Small intestine (tissue), 7 donors: Measurements from ENCODE around the gene ATP8A2. TPM values are rescaled to one million over a fixed set of nuclear protein-coding genes. Genes with fewer than 3 reads are reported as not detected.
A peak's percentile ranks its signal among the peaks of the same experiment; 100 is the strongest.
"Not testable (repeated sequence)": the region's sequence is repeated elsewhere in the genome, so short reads cannot be mapped to it uniquely, and the experiment has no call there.

Experiments
- DNase-seq, 2 donors: peaks; one replicate each; pipeline versions ENCODE4 v3.0.0 to v3.0.0-alpha.2; 2013
- FAIRE-seq: peaks from 2 replicates; lab custom pipeline; 2012; peaks lifted over from hg19 to GRCh38; lab: Jason Lieb, UNC
- H3K27ac ChIP-seq, 3 donors: one replicate each; pipeline ENCODE4 v1.5.1; 2013; ENCODE audit warnings: low read length in 2 of 3, mild to moderate bottlenecking in 2 of 3, control low read depth in 1 of 3, inconsistent platforms in 1 of 3, low read depth in 1 of 3, moderate library complexity in 1 of 3
- H3K27me3 ChIP-seq, 3 donors: one replicate each; pipeline ENCODE4 v1.6.1; 2013; ENCODE audit warnings: low read length in 3 of 3, inconsistent platforms in 1 of 3; ENCODE audit not compliant: control insufficient read depth in 3 of 3, insufficient read depth in 3 of 3
- H3K36me3 ChIP-seq, 3 donors: one replicate each; pipeline ENCODE4 v1.6.1; 2013; ENCODE audit warnings: low read length in 3 of 3, inconsistent platforms in 1 of 3, low read depth in 1 of 3, mild to moderate bottlenecking in 1 of 3, moderate library complexity in 1 of 3; ENCODE audit not compliant: control insufficient read depth in 3 of 3, insufficient read depth in 2 of 3
- H3K4me1 ChIP-seq, 3 donors: one replicate each; pipeline ENCODE4 v1.6.1; 2013; ENCODE audit warnings: low read length in 2 of 3, inconsistent platforms in 1 of 3, low read depth in 1 of 3, mild to moderate bottlenecking in 1 of 3, moderate library complexity in 1 of 3; ENCODE audit not compliant: control insufficient read depth in 3 of 3, insufficient read depth in 2 of 3
- H3K4me3 ChIP-seq, 3 donors: one replicate each; pipeline ENCODE4 v1.5.1; 2013; ENCODE audit warnings: low read length in 3 of 3, control low read depth in 1 of 3, inconsistent platforms in 1 of 3, low read depth in 1 of 3, mild to moderate bottlenecking in 1 of 3, moderate library complexity in 1 of 3
- H3K9me3 ChIP-seq, 2 donors: one replicate each; pipeline ENCODE4 v1.6.1; 2013; ENCODE audit warnings: low read depth in 1 of 2, low read length in 1 of 2; ENCODE audit not compliant: control insufficient read depth in 2 of 2, insufficient read depth in 1 of 2
- WGBS, 3 donors: extraction: QIAGEN DNeasy Blood & Tissue Kit; methylation state at CpG; one replicate each; pipeline ENCODE4 v1.1.7; 2013; 5-methylcytosine and 5-hydroxymethylcytosine counted together
- polyA plus RNA-seq, 4 donors: library from polyadenylated mRNA; stranded (reverse) in 3 of 4; unstranded in 1 of 4; fragments of 200-250 nt in 3 of 4; fragments of 120-200 nt in 1 of 4; gene quantifications; one replicate each; pipeline versions ENCODE4 v1.2.1 to v1.2.3, GENCODE V29; 2013
- donor health status: healthy with polysubstance abuse.
- donor health status: control.
- donor health status: control.
- donor health status: Bipolar disorder and iron deficiency.
- donor health status: healthy.

ATP8A2 gene
- polyA plus RNA-seq, 4 donors = 0.72 to 0.79 TPM; not detected in 2

DNA sequence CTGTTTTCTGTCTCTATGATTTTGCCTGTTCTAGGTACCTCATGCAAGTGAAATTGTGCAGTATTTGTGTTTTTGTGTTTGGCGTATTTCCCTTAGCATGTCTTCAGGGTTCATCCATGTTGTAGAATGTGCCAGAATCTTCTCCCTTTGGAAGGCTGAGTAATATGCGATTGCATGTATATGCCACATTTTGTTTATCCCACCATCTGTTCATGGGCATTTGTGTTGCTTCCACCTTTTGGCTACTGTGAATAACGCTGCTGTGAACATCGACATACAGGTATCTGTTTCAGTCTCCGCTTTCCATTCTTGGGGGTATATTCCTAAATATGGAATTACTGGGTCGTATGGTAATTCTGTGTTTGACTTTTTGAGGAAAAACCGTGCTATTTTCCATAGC, 190.0 kb downstream of the ATP8A2 start:
- Histone ChIP-seq H3K27ac (no peak overlapping the region), H3K36me3 (no peaks in the 10 kb centered on the region), H3K4me3 (no peak overlapping the region), H3K27me3 (no peaks in the 10 kb centered on the region), H3K4me1 (no peaks in the 10 kb centered on the region), H3K9me3 (no peaks in the 10 kb centered on the region)
- WGBS, 3 donors = 76 to 85% (median 80%) methylated on average over 7 of the region's 7 CpGs
- DNase-seq (no peak), FAIRE-seq (no peak)

GRCh38 chr13:25570185-25570584, 198.4 kb downstream of the ATP8A2 start:
- no peaks in the 10 kb centered on the region for H3K9me3 ChIP-seq
- H3K27me3 ChIP-seq = peaks cover 0 to 3% (median 0%) of the 10 kb centered on the region in 3 donors
- H3K4me1 ChIP-seq = no peaks in the 10 kb centered on the region
- H3K27ac ChIP-seq = no peak overlapping the region
- H3K36me3 ChIP-seq = no peaks in the 10 kb centered on the region
- WGBS, 3 donors = 76 to 84% (median 81%) methylated on average over 14 of the region's 14 CpGs
- H3K4me3 ChIP-seq = no peak overlapping the region
- FAIRE-seq (no peak), DNase-seq (no peak)

DNA sequence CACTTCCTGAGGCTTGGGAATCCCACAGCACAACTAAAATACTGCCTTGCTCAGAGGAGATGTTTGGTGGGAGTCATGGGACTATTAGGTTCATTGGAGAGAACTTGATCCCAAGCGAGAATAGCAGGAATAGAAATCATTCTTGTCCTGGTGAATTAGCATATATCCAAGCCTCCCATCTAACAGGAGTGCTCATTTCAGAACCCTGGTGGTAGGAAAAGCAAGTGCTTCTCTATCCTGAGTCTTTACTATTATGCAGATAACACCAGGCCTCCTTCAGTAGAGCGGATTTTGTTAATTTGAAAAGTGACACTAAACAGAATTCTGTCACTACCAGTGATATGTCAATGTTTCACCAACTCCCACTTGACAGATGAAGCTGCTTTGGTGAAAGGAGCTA, 199.5 kb downstream of the ATP8A2 start:
- FAIRE-seq (no peak), DNase-seq (no peak)
- Histone ChIP-seq H3K4me1 (no peaks in the 10 kb centered on the region), H3K27me3 (peaks cover 0 to 5% (median 0%) of the 10 kb centered on the region in 3 donors), H3K9me3 (no peaks in the 10 kb centered on the region), H3K4me3 (no peak overlapping the region), H3K36me3 (no peaks in the 10 kb centered on the region), H3K27ac (no peak overlapping the region)
- 80 to 91% (median 87%) methylated on average over 2 of the region's 2 CpGs for WGBS, 3 donors

DNA sequence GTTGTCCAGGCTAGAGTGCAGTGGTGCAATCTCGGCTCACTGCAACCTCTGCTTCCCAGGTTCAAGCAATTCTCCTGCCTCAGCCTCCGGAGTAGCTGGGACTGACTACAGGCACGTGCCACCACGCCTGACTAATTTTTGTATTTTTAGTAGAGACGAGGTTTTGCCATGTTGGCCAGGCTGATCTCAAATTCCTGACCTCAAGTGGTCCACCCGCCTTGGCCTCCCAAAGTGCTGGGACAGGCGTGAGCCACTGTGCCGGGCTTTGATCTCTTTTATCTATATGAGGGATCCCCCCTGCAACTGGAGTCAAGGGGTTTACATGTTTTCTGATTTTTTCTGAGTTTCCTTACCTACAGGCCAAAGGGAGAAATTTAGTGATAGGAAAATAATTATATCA, 200.4 kb downstream of the ATP8A2 start:
- H3K9me3 ChIP-seq, FAIRE-seq, H3K4me3 ChIP-seq, H3K27ac ChIP-seq, DNase-seq, H3K4me1 ChIP-seq, H3K27me3 ChIP-seq, H3K36me3 ChIP-seq: not testable (repeated sequence)
- WGBS, 3 donors = 68 to 82% (median 69%) methylated on average over 8 of the region's 8 CpGs

GRCh38 chr13:25574437-25575411, 202.9 kb downstream of the ATP8A2 start:
- FAIRE-seq (no peak), DNase-seq (peak; percentile 78 to 86)
- no peaks in the 10 kb centered on the region for H3K9me3 ChIP-seq
- WGBS, 3 donors = 18 to 25% (median 20%) methylated on average over 8 of the region's 8 CpGs
- peaks cover 0 to 5% (median 0%) of the 10 kb centered on the region in 3 donors for H3K27me3 ChIP-seq
- H3K4me3 ChIP-seq = no peak overlapping the region
- no peak overlapping the region for H3K27ac ChIP-seq
- no peaks in the 10 kb centered on the region for H3K36me3 ChIP-seq
- no peaks in the 10 kb centered on the region for H3K4me1 ChIP-seq

DNA sequence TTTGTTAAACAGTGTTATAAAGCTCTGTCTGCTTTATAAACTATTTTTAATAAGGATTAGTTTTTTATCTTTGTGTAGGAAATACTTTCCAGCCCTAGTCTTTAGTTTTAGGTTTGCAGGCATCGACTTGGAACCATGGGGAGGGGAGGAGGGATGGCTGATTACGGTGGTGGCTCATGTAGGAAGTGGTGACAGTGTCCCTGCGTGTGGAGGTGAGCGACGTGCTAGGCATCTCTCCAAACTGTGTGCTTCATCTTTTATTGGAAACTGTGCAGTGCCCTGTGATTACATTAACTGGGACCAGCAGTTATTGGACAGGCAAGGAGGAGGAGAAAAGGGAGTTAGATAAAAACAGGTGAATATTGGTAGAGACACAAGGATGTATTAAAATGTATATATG, 203.8 kb downstream of the ATP8A2 start:
- 43 to 64% (median 58%) methylated on average over 5 of the region's 5 CpGs for WGBS, 3 donors

DNA sequence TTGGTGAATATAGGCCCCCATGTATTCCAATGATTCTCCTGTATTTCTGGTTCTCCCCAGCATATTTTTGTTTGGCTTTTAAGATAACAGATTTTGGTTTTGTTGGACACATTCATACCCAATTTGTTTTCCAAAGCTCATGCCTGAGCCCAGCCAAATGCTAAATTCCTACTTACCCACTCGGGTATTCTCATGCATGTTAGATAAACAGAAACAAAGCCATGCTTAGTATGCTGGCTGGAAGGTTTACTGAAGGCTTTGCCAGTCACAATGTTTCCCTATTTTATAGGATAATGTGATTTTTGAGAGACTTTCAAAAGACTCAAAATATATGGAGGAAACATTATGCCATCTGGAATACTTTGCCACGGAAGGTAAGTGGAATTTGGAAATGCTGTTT, 206.8 kb downstream of the ATP8A2 start:
- DNase-seq = no peak
- WGBS, 3 donors = 51 to 62% (median 59%) methylated on average over 2 of the region's 2 CpGs
- no peaks in the 10 kb centered on the region for H3K4me1 ChIP-seq
- H3K9me3 ChIP-seq = no peaks in the 10 kb centered on the region
- no peak overlapping the region for H3K4me3 ChIP-seq
- FAIRE-seq = no peak
- H3K36me3 ChIP-seq = no peaks in the 10 kb centered on the region
- no peak overlapping the region for H3K27ac ChIP-seq
- H3K27me3 ChIP-seq = peaks cover 0 to 2% (median 0%) of the 10 kb centered on the region in 3 donors

More for the DNA sequence above, 203.8 kb downstream of the ATP8A2 start:
- no peak overlapping the region for H3K27ac ChIP-seq
- FAIRE-seq (no peak), DNase-seq (no peak)
- no peaks in the 10 kb centered on the region for H3K36me3 ChIP-seq
- H3K27me3 ChIP-seq = peaks cover 0 to 3% (median 0%) of the 10 kb centered on the region in 3 donors
- no peaks in the 10 kb centered on the region for H3K4me1 ChIP-seq
- H3K4me3 ChIP-seq = no peak overlapping the region
- H3K9me3 ChIP-seq = no peaks in the 10 kb centered on the region

DNA sequence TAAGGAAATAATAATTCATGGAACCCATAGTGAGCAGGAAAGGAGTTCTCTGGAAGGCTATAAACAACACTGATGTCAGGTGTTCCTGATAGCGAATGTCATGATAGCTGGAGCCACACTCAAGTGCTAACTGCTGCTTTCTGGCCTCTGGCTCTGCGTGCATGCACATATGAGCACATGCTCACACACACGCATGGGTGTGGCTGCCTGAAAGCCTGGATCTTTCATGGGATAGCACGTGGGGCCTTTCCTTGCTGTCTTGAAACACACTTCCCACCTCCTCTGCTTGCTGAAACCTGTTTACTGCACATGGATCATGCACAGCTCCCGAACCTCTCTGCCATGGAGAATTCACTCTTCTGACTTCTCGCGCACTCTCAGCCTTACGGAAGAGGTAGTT, 207.4 kb downstream of the ATP8A2 start:
- H3K36me3 ChIP-seq = no peaks in the 10 kb centered on the region
- 78 to 83% (median 80%) methylated on average over 8 of the region's 8 CpGs for WGBS, 3 donors
- H3K27me3 ChIP-seq = peaks cover 0 to 2% (median 0%) of the 10 kb centered on the region in 3 donors
- no peaks in the 10 kb centered on the region for H3K9me3 ChIP-seq
- DNase-seq = no peak
- no peaks in the 10 kb centered on the region for H3K4me1 ChIP-seq
- no peak overlapping the region for H3K4me3 ChIP-seq
- no peak for FAIRE-seq
- no peak overlapping the region for H3K27ac ChIP-seq
